Stimulated activated CD4-positive, alpha-beta T cell treated with anti-CD3 and anti-CD28 coated beads, Interleukin-15, amount 100 ng/mL, for 24 hours (primary cell): ENCODE data around the gene CBL.

Source experiments
- DNase-seq: peaks from one replicate; pipeline ENCODE4 v3.0.0-alpha.2; 2020

The CBL gene

DNA sequence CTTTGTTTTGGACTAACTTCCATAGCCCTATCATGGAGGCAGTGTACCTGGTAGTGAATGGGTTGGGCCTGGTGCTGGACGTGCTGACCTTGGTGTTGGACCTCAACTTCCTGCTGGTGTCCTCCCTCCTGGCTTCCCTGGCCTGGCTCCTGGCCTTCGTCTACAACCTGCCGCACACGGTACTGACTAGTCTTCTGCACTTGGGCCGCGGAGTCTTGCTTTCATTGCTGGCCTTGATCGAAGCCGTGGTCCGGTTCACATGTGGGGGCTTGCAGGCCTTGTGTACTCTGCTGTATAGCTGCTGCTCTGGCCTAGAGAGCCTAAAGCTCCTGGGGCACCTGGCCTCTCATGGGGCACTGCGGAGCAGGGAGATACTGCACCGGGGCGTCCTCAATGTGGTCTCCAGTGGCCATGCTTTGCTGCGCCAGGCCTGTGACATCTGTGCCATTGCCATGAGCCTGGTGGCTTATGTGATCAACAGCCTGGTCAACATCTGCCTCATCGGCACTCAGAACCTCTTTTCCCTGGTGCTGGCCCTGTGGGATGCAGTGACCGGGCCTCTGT, 129.0 kb downstream of the CBL start:
- DNase-seq = no peak

- DNase-seq = no peak
Observed at GRCh38 chr11:119335655-119336543, 129.8 kb downstream of the CBL start.

DNA sequence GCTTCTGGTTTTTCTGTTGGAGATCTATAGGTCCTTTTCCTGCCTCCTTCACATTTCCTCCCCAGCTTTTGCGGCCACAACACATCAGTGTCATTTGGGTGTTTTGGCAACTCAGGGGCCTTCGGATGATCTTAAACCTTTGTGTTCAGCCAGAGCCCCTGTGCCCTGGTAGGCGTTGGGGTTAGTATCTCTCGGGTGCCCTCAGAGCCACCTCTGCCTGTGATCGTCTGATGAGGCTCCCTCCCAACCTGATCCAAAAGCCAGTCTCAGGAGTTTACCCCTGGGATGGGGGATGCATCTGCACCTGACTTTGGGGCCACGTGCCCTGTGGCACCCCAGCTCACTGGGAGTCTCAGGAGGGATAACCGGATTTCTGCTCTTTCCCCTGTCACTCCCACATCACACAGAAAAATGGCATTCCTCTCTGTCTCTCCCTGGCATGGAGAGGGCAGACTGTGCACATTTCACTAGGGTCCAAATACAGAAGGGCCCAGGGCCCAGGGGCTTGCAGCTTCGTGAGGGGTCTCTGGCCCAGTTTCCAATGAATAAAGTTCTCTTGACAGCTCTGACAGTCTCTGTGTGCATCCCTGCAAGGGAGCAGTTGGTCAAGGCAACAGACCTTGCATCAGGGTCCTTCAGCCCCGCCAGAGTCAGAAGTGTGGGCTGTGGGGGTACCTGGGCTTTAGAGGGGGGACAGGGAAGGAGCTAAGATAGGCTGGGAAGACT, 130.8 kb downstream of the CBL start:
- no peak for DNase-seq

GRCh38 chr11:119337581-119338317, 131.6 kb downstream of the CBL start:
- DNase-seq = no peak

DNA sequence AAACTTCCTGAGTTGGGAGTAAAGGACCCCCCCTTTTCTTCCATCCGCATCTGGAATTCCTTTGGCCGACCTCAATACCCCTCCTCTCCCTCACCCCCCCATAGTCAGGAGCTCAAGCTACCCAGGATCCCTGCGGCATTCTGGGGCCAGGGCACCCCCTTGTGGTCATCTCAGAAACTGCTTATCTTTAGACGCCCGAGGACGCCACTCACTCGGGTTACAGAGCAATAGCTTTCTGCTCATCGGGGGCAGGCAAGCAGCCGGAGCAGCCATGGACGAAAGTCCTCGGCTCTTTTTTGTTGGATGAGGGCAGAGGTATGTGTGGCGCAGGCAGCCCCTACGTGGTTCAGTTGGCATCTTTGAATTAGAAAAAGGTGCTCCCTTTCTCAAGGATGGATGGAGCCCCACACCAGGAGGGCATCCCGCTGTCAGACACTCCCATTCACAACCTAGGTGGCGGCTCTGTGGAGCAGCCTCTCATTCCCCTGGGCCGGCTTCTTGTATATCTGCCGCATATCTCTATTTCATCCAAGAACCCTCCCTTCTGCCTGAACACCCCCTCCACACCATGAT, 132.3 kb downstream of the CBL start:
- DNase-seq = peak; percentile 77

DNA sequence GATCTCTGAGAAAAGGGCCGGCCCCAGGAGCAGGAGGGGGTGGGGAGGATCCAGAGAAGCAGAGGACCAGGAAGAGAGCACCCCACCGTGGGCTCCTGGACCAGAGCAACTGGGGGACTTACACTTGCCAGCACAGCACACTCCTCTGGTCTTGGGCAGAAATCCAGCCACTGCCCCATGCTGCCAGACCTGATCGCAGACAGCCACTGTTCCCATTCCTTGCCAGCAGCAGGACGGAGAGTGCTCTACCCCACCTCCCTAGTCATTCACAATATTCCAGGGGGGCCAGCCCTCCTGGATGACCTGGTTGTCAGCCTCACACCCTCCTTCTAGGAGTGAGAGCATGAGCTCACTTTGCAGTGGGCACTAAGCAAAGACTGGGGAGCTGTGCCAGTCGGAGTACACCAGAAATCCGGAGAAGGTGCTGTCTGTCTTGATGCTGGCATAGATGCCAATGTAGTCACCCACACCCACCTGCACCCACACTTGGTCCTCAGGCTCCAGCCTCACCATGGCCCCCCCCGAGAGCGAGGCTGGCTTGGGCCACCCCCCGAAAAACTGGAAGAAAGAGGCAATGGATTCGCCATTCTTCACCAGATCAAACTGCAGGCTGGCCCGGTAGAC, 132.9 kb downstream of the CBL start:
- DNase-seq = no peak

DNA sequence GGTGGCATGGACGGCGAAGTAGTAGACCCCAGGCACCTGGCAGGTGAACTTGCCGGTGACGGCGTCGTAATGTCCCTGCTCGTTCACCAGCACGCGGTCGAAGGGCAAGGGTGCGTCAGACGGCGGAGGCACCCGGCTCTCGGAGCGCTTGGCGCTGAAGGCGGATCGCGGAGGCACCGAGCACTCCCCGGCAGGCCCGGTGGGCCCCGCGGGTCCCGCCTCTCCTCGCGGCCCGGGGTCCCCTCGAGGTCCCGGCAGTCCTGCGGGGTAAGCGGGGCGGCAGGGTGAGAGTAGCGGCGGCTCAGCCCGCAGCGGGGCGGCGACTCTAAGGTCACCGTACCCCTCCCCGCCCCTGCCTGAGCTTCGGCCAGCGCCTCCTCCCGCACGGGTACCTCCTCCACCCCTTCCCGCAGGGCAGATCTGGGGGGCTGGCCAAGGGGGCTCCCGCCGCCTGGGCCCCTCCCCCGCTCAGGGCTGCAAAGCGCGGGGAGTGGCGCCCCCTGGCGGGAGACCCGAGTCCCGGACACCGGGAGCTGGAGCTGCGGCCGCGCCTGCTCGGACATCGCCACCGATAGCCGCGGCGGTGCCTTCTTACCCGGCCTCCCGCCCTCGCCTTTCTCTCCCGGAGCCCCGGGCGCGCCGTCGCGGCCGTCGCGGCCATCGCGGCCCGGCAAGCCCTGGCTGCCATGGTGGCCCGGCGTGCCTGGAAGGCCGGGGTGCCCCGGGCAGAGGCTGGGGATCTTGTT, 133.6 kb downstream of the CBL start:
- DNase-seq = peak; percentile 63

DNA sequence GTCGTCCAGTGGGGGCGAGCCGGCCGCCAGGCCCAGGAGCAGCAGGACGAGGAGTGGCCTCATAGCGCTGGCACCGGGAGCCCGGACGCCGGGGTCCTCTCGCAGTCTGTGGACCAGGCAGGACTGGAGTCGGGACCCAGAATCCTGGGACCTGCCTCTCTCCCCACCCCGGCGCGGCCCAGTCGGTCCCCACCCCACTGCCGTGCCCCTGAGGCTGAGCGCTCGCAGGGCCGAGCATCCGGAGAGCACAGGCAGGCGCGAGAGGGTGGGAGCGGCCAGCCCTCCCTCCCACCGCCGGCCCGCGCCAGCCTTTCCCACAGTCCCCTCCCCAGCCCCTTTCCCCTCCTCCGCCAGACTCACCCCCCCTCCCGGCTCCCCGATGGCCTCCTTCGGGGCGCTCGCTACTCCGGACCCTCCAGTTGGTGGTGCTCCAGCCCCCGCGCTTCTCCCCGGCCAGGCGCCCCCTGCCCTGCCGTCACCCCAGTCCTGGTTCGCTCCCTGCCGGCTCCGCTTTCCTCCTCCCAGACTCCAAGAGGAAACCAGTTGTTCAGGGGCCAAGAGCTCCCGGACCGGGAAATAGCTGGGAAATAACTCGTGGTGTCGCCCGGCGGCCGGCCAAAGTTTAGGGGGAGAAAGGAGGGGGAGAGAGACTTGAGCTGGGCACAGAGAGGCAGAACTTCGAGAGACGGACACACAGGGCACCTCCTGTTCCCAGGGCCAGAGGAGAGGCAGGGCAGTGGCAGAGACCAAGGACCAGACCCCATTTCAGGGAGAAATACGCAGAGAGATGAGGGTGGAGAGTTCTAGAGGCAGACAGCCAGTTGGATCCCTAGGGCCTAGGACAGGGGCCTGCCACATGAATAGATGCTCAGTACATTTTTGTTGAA, 134.4 kb downstream of the CBL start, which contains the start of gene C1QTNF5:
Gene C1QTNF5, minus strand, starts transcription at position 549 of the 887 bp plus-strand sequence. Its CDS starts 486 bp downstream, at position 63.
- no peak for DNase-seq

GRCh38 chr11:119341222-119342022, 135.3 kb downstream of the CBL start:
- DNase-seq = no peak

GRCh38 chr11:119342023-119342300, 135.8 kb downstream of the CBL start:
- no peak for DNase-seq

DNA sequence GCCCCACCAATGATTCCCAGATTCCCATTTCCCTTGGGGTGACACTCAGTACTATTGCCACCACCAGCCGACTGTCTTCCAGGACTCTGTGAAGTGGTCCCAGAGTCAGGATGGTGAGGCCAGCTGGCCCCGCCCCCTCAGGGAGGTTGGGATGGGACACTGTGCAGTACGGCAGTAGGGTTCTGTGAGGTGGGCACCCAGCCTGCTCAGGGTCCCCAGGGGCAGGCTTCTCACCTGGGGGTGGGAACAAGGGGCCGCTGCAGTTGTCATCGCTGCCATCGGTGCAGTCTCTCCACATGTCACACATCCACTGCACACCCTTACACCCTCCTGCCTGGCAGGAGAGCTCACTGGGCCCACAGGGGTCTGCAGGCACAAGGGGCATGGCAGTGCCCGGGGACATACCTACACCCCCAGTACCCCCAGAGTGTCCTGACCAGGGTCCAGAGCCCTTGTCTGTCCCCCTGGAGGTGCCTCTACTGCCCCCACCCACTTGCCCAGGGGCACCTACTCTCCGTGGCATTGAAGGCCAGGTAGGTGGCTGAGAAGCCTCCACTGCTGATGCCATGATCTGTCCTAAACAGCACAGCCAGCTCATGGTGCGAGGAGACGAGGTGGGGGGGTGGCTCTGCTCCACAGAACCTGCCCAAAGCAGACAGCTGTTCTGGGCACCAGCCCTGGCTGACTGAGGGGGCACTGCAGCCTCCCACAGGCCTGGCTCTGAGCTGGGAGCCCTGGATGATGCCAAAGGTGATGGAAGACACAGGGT, 136.4 kb downstream of the CBL start:
- no peak for DNase-seq

- DNase-seq = no peak
Observed at GRCh38 chr11:119343726-119344125, 137.6 kb downstream of the CBL start.

DNA sequence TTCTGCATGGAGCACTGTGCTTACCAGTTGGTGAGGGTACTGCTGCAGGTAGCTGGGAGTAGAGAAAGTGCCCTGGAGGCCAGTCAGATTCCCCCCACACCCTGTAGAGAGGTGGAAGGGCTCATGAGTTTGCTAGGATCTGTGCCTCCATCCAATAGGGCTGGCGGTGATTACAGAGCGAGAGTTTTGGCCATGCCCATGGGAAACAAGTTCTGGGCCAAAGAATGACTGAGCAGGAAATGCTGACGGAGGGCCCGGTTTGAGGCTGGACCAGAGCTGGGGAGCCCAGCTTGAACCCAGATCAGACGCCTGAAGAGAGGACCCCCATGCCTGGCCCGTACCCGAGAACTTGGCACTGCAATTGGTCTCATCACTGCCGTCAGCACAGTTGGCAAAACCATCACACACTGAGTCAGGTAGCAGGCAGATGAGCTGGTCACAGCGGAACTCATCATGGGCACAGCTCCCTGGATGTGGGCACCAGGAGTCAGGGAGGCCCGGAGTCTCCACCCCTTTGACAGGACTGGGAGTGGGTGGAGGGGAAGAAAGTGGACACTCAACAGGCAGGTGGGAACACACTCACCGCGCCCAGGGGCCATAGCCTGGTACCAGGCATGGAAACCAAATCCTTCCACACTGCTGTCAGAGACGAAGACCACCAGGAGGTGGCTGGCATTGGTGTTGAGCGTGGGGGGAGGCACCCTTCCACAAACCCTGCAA, 138.3 kb downstream of the CBL start:
- no peak for DNase-seq

DNA sequence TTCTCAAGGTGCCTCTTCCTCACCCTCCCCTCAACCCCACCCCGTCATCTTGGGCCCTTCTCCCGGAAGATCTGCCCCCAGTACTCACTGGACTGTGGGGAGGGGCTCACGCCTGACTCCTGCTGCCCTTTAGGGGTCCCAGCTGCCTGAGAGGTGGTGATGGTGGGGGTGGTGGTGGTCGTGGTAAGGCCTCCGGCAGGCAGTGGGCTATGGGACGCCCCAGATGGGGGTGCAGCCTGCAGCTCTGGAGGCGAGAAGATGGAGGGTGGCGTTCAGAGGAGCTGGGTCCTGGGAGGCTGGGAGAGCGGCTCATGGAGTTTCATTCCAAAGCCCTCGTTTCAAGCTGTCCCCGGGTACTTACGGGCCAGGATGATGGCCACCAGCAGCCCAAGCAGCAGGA, 139.5 kb downstream of the CBL start:
- DNase-seq = no peak

GRCh38 chr11:119346605-119347004, 140.5 kb downstream of the CBL start, which contains the start of gene MFRP:
MFRP (minus strand) TSS chr11:119346705; CDS start chr11:119346513, 192 bp downstream.
- no peak for DNase-seq

- no peak for DNase-seq
Observed at GRCh38 chr11:119347242-119347641, 141.1 kb downstream of the CBL start.

DNA sequence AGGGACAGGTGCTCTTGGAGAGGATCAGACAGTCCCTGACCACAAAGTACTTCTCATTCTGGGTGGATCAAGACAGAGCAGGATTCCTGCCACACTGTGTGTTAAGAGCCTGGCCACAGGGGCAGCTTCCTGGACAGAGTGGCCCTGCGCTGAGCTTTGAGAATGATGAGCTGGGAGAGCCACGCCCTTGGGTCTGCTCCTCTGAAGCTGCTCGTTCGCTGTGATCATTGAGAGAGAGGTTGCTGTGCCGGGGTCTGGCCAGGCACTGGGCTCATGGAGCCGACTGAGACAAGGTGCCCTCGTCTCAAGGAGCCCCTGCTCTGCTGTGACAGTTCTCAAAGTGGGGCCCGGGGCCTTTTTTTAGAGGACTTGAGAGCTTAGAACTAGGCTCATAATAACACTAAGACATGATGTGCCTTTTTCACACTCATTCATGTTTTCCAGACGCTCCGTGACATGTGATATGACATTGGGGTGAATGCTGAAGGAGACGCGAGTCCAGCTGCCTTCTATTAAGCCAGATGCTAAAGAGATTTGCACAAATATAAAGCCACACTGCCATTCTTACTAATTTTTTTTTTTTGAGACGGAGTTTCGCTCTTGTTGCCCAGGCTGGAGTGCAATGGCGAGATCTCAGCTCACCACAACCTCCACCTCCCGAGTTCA, 141.9 kb downstream of the CBL start:
- no peak for DNase-seq

GRCh38 chr11:119350302-119350701, 144.2 kb downstream of the CBL start:
- no peak for DNase-seq
